ACHN (cell line): ENCODE results near the gene PRAMEF25.
"Not testable (repeated sequence)": the region's sequence is repeated elsewhere in the genome, so short reads cannot be mapped to it uniquely, and the experiment has no call there.

ENCODE experiments used
- DNase-seq: peaks from one replicate; pipeline ENCODE4 v3.0.0-alpha.2; 2015
- in situ Hi-C: cut with HindIII; loops from 2 replicates; pipeline ENCODE4 v1.10.0; 2017; ENCODE audit warnings: low sequenced_read_pairs, low pct_ligation_motif_present, low pct_unique_long_range_greater_than_20kb

The PRAMEF25 gene

DNA sequence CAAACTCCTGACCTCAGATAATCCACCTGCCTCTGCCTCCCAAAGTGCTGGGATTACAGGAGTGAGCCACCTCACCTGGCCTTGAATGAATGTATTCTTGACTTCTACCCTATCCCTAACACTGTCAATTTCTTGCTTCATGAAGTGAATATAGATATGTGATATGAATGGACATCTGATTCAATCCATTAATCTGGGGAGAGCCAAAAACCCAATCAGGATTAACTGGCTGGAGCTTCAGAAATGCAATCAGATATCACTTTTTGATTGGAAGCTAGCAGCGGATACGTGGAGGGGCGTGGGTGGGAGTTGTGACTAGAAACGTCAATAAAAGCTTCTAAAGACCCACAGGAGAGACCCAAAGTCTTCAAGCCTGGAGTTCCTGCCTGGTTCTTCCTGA lies at the start of gene PRAMEF25:
Gene PRAMEF25 (plus strand): TSS at position 301 of the 400 bp plus-strand sequence. CDS start 2,920 bp downstream, outside the sequence.
- in situ Hi-C loops, DNase-seq: not testable (repeated sequence)

DNA sequence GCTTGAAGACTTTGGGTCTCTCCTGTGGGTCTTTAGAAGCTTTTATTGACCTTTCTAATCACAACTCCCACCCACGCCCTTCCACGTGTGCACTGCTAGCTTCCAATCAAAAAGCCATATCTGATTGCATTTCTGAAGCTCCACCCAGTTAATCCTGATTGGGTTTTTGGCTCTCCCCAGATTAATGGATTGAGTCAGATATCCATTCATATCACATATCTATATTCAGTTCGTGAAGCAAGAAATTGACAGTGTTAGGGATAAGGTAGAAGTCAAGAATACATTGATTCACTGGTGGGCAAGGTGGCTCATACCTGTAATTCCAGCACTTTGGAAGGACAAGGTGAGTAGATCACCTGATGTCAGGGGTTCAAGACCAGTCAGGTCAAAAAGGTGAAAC lies 14.1 kb upstream of the PRAMEF25 start, which contains the start of gene PRAMEF27:
Gene PRAMEF27 (minus strand): TSS at position 101 of the 400 bp plus-strand sequence. CDS start 2,916 bp downstream, outside the sequence.
- DNase-seq, in situ Hi-C loops: not testable (repeated sequence)

- in situ Hi-C loops, DNase-seq: not testable (repeated sequence)
These were observed 46.2 kb downstream of the PRAMEF25 start, which contains the start of gene HNRNPCL2 for GRCh38 chr1:13116754-13117153. TSS of gene HNRNPCL2 (minus strand) at chr1:13116854. CDS start at chr1:13116400, 454 bp downstream.
